HT1080 (cell line): ENCODE data around the gene KAT8. TPM values are rescaled to one million over a fixed set of nuclear protein-coding genes. Genes with fewer than 3 reads are reported as not detected.

Experiments used
- DNase-seq: peaks from one replicate; pipeline ENCODE4 v3.0.0-alpha.2; 2015; ENCODE audit warnings: low read depth
- polyA plus RNA-seq, 2 experiments: library from polyadenylated mRNA; depleted of rRNA; stranded (reverse); fragments of >200 nt; gene quantifications; 2 replicates each; pipeline ENCODE4 v1.2.3, GENCODE V29; 2015
- total RNA-seq: library from RNA; depleted of rRNA; stranded (reverse); fragments of >200 nt; shearing (Covaris generic); gene quantifications from 2 replicates; pipeline ENCODE4 v1.2.3, GENCODE V29; 2014; rRNA removed

Gene KAT8
- 57.0 and 62.1 TPM in 2 replicates for total RNA-seq
- polyA plus RNA-seq (2015; cell fraction: cytosol; rRNA removed): 41.1 and 42.5 TPM in 2 replicates
- 56.9 and 61.7 TPM in 2 replicates for polyA plus RNA-seq (2015; cell fraction: nucleus; rRNA removed)

GRCh38 chr16:31117384-31118222 is at the start of gene KAT8:
Gene KAT8, plus strand, starts transcription at chr16:31117664. Its CDS starts 18 bp downstream, at chr16:31117682.
- DNase-seq: peak; percentile 97

GRCh38 chr16:31071861-31072260 is 45.6 kb upstream of the KAT8 start:
- no peak for DNase-seq

GRCh38 chr16:31072540-31073141 is 44.8 kb upstream of the KAT8 start:
- DNase-seq: peak; percentile 38

- peak; percentile 85 for DNase-seq
Measured at GRCh38 chr16:31073142-31073969, 44.1 kb upstream of the KAT8 start.

GRCh38 chr16:31073970-31074813 is 43.3 kb upstream of the KAT8 start, which contains the start of the genes ZNF646 and ZNF668:
Gene ZNF646, plus strand, starts transcription at chr16:31074422. Its CDS starts 1,903 bp downstream, at chr16:31076325.
Gene ZNF668, minus strand, starts transcription at chr16:31074240. Its CDS starts 9,781 bp downstream, at chr16:31064459.
- DNase-seq: peak; percentile 98

- no peak for DNase-seq
Measured at GRCh38 chr16:31074814-31075183, 42.7 kb upstream of the KAT8 start.

GRCh38 chr16:31076319-31076718 is 41.1 kb upstream of the KAT8 start:
- DNase-seq: no peak

- no peak for DNase-seq
Measured at GRCh38 chr16:31077024-31077423, 40.4 kb upstream of the KAT8 start.

GRCh38 chr16:31077592-31078396 is 39.7 kb upstream of the KAT8 start:
- no peak for DNase-seq

- no peak for DNase-seq
Measured at GRCh38 chr16:31078597-31079341, 38.7 kb upstream of the KAT8 start.

- DNase-seq: no peak
Measured at GRCh38 chr16:31079342-31079944, 38.0 kb upstream of the KAT8 start.

GRCh38 chr16:31080035-31080629 is 37.3 kb upstream of the KAT8 start:
- no peak for DNase-seq

- no peak for DNase-seq
Measured at GRCh38 chr16:31080756-31081419, 36.6 kb upstream of the KAT8 start.

- DNase-seq: no peak
Measured at GRCh38 chr16:31081428-31082351, 35.8 kb upstream of the KAT8 start.

- DNase-seq: no peak
Measured at GRCh38 chr16:31082368-31083045, 35.0 kb upstream of the KAT8 start.

- DNase-seq: no peak
Measured at GRCh38 chr16:31083081-31083480, 34.4 kb upstream of the KAT8 start.
